HG03520 (cell line): ENCODE data around the gene ADAP1.

Experiments
- ATAC-seq: cut with Tn5 transposase; IDR thresholded peaks from one replicate; pipeline ENCODE4 v1.9.1; 2021; ENCODE audit warnings: mild to moderate bottlenecking, moderate library complexity; ENCODE audit not compliant: unreplicated experiment

The ADAP1 gene

GRCh38 chr7:896346-897075, 58.0 kb downstream of the ADAP1 start:
- no peak for ATAC-seq

GRCh38 chr7:895451-896052, 58.9 kb downstream of the ADAP1 start:
- ATAC-seq = no peak

GRCh38 chr7:894927-895450, 59.5 kb downstream of the ADAP1 start:
- ATAC-seq = no peak

GRCh38 chr7:894164-894867, 60.2 kb downstream of the ADAP1 start:
- ATAC-seq = no peak

GRCh38 chr7:893686-894085, 60.8 kb downstream of the ADAP1 start:
- no peak for ATAC-seq

GRCh38 chr7:892648-893593, 61.6 kb downstream of the ADAP1 start:
- no peak for ATAC-seq

GRCh38 chr7:891805-892204, 62.7 kb downstream of the ADAP1 start:
- ATAC-seq = no peak

- no peak for ATAC-seq
These were observed 63.2 kb downstream of the ADAP1 start for GRCh38 chr7:891291-891690.

- no peak for ATAC-seq
These were observed 63.6 kb downstream of the ADAP1 start for GRCh38 chr7:890868-891267.

GRCh38 chr7:889391-889790, 65.1 kb downstream of the ADAP1 start:
- ATAC-seq = no peak

- no peak for ATAC-seq
These were observed 65.5 kb downstream of the ADAP1 start for GRCh38 chr7:889025-889390.

GRCh38 chr7:888081-889024, 66.1 kb downstream of the ADAP1 start:
- no peak for ATAC-seq

GRCh38 chr7:887488-887820, 67.0 kb downstream of the ADAP1 start:
- ATAC-seq = no peak

GRCh38 chr7:886626-887487, 67.6 kb downstream of the ADAP1 start:
- no peak for ATAC-seq

- no peak for ATAC-seq
These were observed 68.4 kb downstream of the ADAP1 start for GRCh38 chr7:885893-886625.

- ATAC-seq = no peak
These were observed 69.1 kb downstream of the ADAP1 start for GRCh38 chr7:885261-885892.

- no peak for ATAC-seq
These were observed 70.1 kb downstream of the ADAP1 start for GRCh38 chr7:884191-885003.
